Measurements from ENCODE around the gene NYAP1.

Gene NYAP1

GRCh38 chr7:100457033-100457432 lies 26.7 kb upstream of the NYAP1 start:
- no peak for DNase-seq (ENCODE audit: low read depth in 2 of 2)

GRCh38 chr7:100464210-100464660 lies 19.5 kb upstream of the NYAP1 start, which contains the start of gene SPACDR:
TSS of gene SPACDR (minus strand) at chr7:100464260. CDS start at chr7:100464025, 235 bp downstream.
- DNase-seq (ENCODE audit: low read depth in 2 of 2) = no peak

- DNase-seq (ENCODE audit: low read depth in 2 of 2) = no peak
Measured at GRCh38 chr7:100464791-100465190, 18.9 kb upstream of the NYAP1 start.

GRCh38 chr7:100465299-100465698 lies 18.4 kb upstream of the NYAP1 start:
- DNase-seq (ENCODE audit: low read depth in 2 of 2) = no peak

GRCh38 chr7:100465702-100466311 lies 17.9 kb upstream of the NYAP1 start:
- DNase-seq (ENCODE audit: low read depth in 2 of 2) = no peak

- DNase-seq (ENCODE audit: low read depth in 2 of 2) = no peak
Measured at GRCh38 chr7:100466653-100467605, 16.8 kb upstream of the NYAP1 start.

GRCh38 chr7:100467638-100468373 lies 15.9 kb upstream of the NYAP1 start:
- DNase-seq (ENCODE audit: low read depth in 2 of 2) = no peak

GRCh38 chr7:100469227-100470044 lies 14.3 kb upstream of the NYAP1 start:
- peak; percentile 65 to 70 for DNase-seq (ENCODE audit: low read depth in 2 of 2)

- DNase-seq (ENCODE audit: low read depth in 2 of 2) = no peak
Measured at GRCh38 chr7:100471021-100471420, 12.7 kb upstream of the NYAP1 start.

- DNase-seq (ENCODE audit: low read depth in 2 of 2) = no peak
Measured at GRCh38 chr7:100472121-100472851, 11.4 kb upstream of the NYAP1 start.

GRCh38 chr7:100472854-100473499 lies 10.8 kb upstream of the NYAP1 start:
- no peak for DNase-seq (ENCODE audit: low read depth in 2 of 2)

- no peak for DNase-seq (ENCODE audit: low read depth in 2 of 2)
Measured at GRCh38 chr7:100475549-100475948, 8.2 kb upstream of the NYAP1 start.

- no peak for DNase-seq (ENCODE audit: low read depth in 2 of 2)
Measured at GRCh38 chr7:100476101-100476780, 7.5 kb upstream of the NYAP1 start.

- no peak for DNase-seq (ENCODE audit: low read depth in 2 of 2)
Measured at GRCh38 chr7:100476903-100477870, 6.5 kb upstream of the NYAP1 start.

GRCh38 chr7:100477871-100478267 lies 5.9 kb upstream of the NYAP1 start:
- DNase-seq (ENCODE audit: low read depth in 2 of 2) = no peak

- peak; percentile 80 to 83 for DNase-seq (ENCODE audit: low read depth in 2 of 2)
Measured at GRCh38 chr7:100478958-100479660, 4.6 kb upstream of the NYAP1 start, which contains the start of gene TSC22D4. TSS of gene TSC22D4 (minus strand) at chr7:100479214. CDS start at chr7:100478038, 1,176 bp downstream.

- no peak for DNase-seq (ENCODE audit: low read depth in 2 of 2)
Measured at GRCh38 chr7:100481466-100481865, 2.3 kb upstream of the NYAP1 start.

GRCh38 chr7:100482728-100483089 lies 1.0 kb upstream of the NYAP1 start:
- DNase-seq (ENCODE audit: low read depth in 2 of 2) = no peak
